Measurements from ENCODE around the gene TTLL11. TPM values are rescaled to one million over a fixed set of nuclear protein-coding genes. Genes with fewer than 3 reads are reported as not detected.

TTLL11 gene
- total RNA-seq, 2 experiments from 2014 or later: 0.56 to 1.4 TPM

DNA sequence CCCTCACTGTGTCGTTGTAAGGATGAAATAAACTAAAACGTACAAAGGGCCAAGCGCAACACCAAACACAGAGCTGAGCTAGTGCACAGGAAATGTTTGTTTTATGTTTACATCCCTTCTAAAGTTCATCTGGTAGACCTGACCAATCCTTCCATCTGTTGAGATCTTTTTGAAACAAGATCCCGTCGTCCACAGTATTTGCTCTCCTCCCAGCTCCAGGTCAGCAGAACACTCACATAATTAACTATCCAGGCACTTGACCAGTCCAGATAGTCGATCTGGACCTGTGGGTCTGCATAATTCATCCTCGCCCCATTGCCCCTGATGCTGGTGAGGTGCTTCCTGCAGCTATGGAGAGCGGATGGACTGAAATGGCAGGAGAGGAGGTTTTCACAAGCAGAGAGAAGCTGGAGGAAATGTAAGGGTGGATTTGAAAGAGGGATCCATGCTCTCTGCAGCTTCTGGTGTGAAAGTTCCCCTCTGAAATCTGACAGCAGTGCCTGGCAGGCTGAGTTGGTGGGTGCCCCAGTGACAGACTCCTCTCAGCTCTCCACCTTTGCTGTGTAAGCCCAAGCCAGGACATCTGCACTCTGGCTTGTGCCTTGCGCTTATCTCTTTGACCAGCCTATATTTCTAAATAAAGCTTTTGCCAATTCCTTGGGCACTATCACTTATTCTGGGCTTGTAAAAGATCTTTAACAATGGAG is 102.4 kb downstream of the TTLL11 start:
- POLR2A ChIA-PET: no interaction called here
- no peaks in the 10 kb centered on the region for H3K4me1 Mint-ChIP-seq (ENCODE audit: low read depth)
- H3K4me3 Mint-ChIP-seq: no peak overlapping the region
- TF ChIP-seq, protein P1, sequence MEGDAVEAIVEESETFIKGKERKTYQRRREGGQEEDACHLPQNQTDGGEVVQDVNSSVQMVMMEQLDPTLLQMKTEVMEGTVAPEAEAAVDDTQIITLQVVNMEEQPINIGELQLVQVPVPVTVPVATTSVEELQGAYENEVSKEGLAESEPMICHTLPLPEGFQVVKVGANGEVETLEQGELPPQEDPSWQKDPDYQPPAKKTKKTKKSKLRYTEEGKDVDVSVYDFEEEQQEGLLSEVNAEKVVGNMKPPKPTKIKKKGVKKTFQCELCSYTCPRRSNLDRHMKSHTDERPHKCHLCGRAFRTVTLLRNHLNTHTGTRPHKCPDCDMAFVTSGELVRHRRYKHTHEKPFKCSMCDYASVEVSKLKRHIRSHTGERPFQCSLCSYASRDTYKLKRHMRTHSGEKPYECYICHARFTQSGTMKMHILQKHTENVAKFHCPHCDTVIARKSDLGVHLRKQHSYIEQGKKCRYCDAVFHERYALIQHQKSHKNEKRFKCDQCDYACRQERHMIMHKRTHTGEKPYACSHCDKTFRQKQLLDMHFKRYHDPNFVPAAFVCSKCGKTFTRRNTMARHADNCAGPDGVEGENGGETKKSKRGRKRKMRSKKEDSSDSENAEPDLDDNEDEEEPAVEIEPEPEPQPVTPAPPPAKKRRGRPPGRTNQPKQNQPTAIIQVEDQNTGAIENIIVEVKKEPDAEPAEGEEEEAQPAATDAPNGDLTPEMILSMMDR (IDR thresholded peaks at IDR 0.05): no peak
- no peak for ATAC-seq
- no peak overlapping the region for H3K27ac Mint-ChIP-seq
- no peak for DNase-seq
- CTCF ChIA-PET: interaction anchor here (0.7 to 2.0 kb wide), 7 partner anchors 12 to 310 kb away, joined by 3 to 11 read pairs (median 3); no protein-coding TSS in a partner anchor
- peaks cover 3% of the 10 kb centered on the region for H3K36me3 Mint-ChIP-seq (ENCODE audit: low read depth)
- H3K9me3 Mint-ChIP-seq: no peaks in the 10 kb centered on the region
- intact Hi-C loops (cut with micrococcal nuclease): no loop called here
- H3K27me3 Mint-ChIP-seq: no peaks in the 10 kb centered on the region

DNA sequence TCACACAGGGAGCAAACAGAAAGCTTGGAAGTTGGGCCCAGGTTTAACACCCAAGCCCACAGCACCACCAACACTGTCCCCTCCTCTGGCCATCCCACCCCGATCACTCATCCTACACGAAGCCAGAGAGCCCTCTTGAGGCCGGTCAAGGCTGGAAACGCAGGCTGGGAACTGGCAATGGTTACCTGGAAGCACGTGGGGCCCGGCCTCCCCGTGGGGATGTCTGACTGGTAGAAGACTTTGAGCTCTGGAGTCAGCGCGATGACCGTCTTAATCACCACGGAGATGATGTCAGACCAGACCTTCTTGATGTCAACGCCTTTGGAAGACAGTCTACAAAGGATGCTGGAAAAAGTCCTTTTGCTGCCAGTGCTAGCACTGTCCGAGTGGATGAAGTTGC is 104.1 kb downstream of the TTLL11 start:
- ChIA-PET POLR2A (no interaction called here), CTCF (interaction anchor here (2.0 kb wide), 1 partner anchor 302 kb away, joined by 11 read pairs; no protein-coding TSS in a partner anchor)
- intact Hi-C loops (cut with micrococcal nuclease): no loop called here

DNA sequence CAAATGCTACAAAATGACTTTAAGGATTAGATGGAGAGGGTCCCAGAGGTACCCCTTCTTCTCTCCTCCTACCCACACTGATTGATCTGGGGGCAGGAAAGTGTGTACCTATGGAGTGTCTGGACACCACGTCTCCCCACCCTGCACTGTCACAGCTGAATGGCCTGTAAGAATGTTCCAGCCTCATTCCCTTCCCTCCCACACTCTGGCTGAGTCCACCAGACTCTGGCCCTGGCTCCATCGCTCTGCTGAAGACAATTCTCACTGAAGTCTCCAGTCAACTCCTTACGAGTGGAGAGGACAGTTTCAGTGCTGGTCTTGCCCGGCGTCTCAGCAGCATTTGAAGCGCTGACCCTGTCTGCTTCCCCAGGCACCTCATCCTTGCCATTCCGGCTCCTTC is 105.8 kb downstream of the TTLL11 start:
- ATAC-seq (no peak), DNase-seq (no peak)
- CTCF ChIA-PET: no interaction called here
- intact Hi-C loops (cut with micrococcal nuclease): no loop called here
- TF ChIP-seq, protein P1 (IDR thresholded peaks at IDR 0.05): no peak
- Mint-ChIP-seq H3K4me1 (ENCODE audit: low read depth) (no peaks in the 10 kb centered on the region), H3K4me3 (no peak overlapping the region), H3K36me3 (ENCODE audit: low read depth) (peaks cover 3% of the 10 kb centered on the region), H3K9me3 (no peaks in the 10 kb centered on the region), H3K27me3 (no peaks in the 10 kb centered on the region), H3K27ac (no peak overlapping the region)
- POLR2A ChIA-PET: no interaction called here

More for the DNA sequence above, 104.1 kb downstream of the TTLL11 start:
- H3K27ac Mint-ChIP-seq: no peak overlapping the region
- H3K4me1 Mint-ChIP-seq (ENCODE audit: low read depth): no peaks in the 10 kb centered on the region
- DNase-seq: no peak
- H3K4me3 Mint-ChIP-seq: no peak overlapping the region
- H3K27me3 Mint-ChIP-seq: no peaks in the 10 kb centered on the region
- ATAC-seq: no peak
- H3K9me3 Mint-ChIP-seq: no peaks in the 10 kb centered on the region
- TF ChIP-seq, protein P1 (IDR thresholded peaks at IDR 0.05): no peak
- peaks cover 3% of the 10 kb centered on the region for H3K36me3 Mint-ChIP-seq (ENCODE audit: low read depth)

DNA sequence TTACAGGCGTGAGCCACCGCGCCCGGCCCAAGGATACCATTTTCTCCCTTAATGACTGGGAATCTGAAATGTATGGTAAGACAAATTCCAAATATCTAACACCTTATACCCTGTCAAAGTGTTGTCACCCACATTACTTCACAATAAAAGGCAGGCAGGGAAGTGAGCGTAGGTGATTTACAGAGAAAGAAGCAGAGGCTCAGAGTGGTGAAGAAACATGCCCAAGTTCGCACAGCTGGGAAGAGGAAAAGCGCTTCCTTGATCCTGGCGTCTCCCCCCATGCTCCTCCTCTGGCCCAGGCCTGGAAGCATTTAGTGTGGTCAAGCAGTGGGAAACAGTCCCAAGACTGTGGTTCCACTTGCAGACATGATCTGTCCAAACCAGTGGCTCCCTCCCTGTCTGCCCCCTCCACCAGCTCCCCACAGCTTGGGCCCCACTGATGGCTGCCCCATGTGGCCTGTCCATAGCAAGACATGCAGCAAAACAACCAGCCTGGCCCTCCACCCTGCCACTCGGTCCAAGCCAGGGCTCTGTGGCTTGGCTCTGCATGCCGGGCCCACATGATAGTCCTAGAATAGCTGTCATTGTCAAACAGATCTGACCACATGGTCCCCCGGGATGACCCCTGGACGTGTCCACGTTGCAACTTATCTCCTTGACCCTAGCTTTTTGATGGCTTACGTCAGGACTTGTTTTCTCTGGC is 107.2 kb downstream of the TTLL11 start:
- Mint-ChIP-seq H3K9me3 (peaks cover 10% of the 10 kb centered on the region), H3K4me1 (ENCODE audit: low read depth) (no peaks in the 10 kb centered on the region), H3K27me3 (no peaks in the 10 kb centered on the region), H3K36me3 (ENCODE audit: low read depth) (peaks cover 10% of the 10 kb centered on the region), H3K4me3 (no peak overlapping the region), H3K27ac (no peak overlapping the region)
- intact Hi-C loops (cut with micrococcal nuclease): no loop called here
- ChIA-PET CTCF (interaction anchor here (1.0 kb wide), 1 partner anchor 17 kb away, joined by 3 read pairs; no protein-coding TSS in a partner anchor), POLR2A (no interaction called here)
- ATAC-seq (no peak), DNase-seq (no peak)
- TF ChIP-seq, protein P1 (IDR thresholded peaks at IDR 0.05): no peak

Data from activated CD8-positive, alpha-beta T cell treated with anti-CD3 and anti-CD28 coated beads for 36 hours (primary cell).